Tibial artery (tissue), 4 donors: ENCODE results near the gene PSMC3.

ENCODE experiments used
- DNase-seq, 2 donors: peaks; one replicate each; pipeline ENCODE4 v3.0.0-alpha.2; 2019
- H3K27ac ChIP-seq, 2 donors: fragments of 200-600 bp; sonication (generic) in 1 of 2; 1 replicate in 1 of 2; 2 replicates in 1 of 2; pipeline ENCODE4 v1.5.1; 2018 to 2019; ENCODE audit warnings: mild to moderate bottlenecking in 1 of 2
- H3K27me3 ChIP-seq, 2 donors: fragments of 200-600 bp; sonication (generic) in 1 of 2; one replicate each; pipeline versions ENCODE4 v1.5.1 to v1.6.0; 2016 to 2019
- H3K36me3 ChIP-seq, 3 donors: fragments of 200-600 bp; sonication (generic) in 2 of 3; one replicate each; pipeline ENCODE4 v1.5.1; 2016 to 2019; ENCODE audit warnings: mild to moderate bottlenecking in 2 of 3
- H3K4me1 ChIP-seq, 4 donors: fragments of 200-600 bp; sonication (generic) in 2 of 4; 1 replicate in 3 of 4; 2 replicates in 1 of 4; pipeline ENCODE4 v1.5.1; 2016 to 2019
- H3K4me3 ChIP-seq, 2 donors: fragments of 200-600 bp; sonication (generic) in 1 of 2; 1 replicate in 1 of 2; 2 replicates in 1 of 2; pipeline ENCODE4 v1.5.1; 2018 to 2019; ENCODE audit warnings: mild to moderate bottlenecking in 2 of 2
- H3K9me3 ChIP-seq, 3 donors: fragments of 200-600 bp; sonication (generic) in 1 of 3; one replicate each; pipeline ENCODE4 v1.5.1; 2016 to 2019
- intact Hi-C: fragments of 100-400 bp; cut with DNase I; formaldehyde crosslinking; loops from one replicate; pipeline ENCODE4 v1.15.0; 2023; ENCODE audit warnings: low total_unique reads
- TF ChIP-seq, protein P1 (sequence below), 2 experiments: fragments of 200-600 bp in 1 of 2; fragments of 450-650 bp in 1 of 2; IDR thresholded peaks; one replicate each; pipeline ENCODE4 v1.5.1; 2017 to 2019; ENCODE audit warnings: antibody characterized with exemption in 2 of 2, mild to moderate bottlenecking in 1 of 2, moderate library complexity in 1 of 2

Gene PSMC3

DNA sequence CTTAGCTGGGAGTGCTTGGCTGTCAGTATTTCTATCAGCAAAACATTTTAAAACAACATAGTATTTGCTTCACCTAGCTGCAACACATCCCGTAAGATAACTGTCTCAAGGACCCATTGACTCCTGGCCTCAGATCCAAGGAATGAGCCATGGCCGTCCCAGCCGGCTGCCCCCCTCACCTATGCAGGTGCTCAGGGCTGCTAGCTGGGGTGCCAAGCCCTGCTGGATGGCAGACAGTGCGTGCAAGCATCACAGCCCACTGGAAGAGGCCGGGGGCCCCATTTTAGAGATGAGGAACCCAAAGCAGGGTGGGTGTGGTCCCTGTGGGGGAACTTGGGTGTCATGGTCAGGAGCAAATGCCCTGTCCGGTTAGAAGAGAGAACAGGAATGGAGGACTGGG, 8.5 kb downstream of the PSMC3 start:
- H3K4me1 ChIP-seq = peaks cover 4 to 45% (median 36%) of the 10 kb centered on the region in 4 donors
- intact Hi-C loops = loop anchor here (10.0 kb wide), 2 partner anchors 157 to 243 kb away; partner anchors contain the start of genes ARFGAP2, KBTBD4 and NDUFS3
- H3K36me3 ChIP-seq = peaks cover 53 to 84% (median 79%) of the 10 kb centered on the region in 3 donors

GRCh38 chr11:47415949-47416472, 10.2 kb downstream of the PSMC3 start:
- peak; percentile 86 to 96 for DNase-seq
- TF ChIP-seq, protein P1, sequence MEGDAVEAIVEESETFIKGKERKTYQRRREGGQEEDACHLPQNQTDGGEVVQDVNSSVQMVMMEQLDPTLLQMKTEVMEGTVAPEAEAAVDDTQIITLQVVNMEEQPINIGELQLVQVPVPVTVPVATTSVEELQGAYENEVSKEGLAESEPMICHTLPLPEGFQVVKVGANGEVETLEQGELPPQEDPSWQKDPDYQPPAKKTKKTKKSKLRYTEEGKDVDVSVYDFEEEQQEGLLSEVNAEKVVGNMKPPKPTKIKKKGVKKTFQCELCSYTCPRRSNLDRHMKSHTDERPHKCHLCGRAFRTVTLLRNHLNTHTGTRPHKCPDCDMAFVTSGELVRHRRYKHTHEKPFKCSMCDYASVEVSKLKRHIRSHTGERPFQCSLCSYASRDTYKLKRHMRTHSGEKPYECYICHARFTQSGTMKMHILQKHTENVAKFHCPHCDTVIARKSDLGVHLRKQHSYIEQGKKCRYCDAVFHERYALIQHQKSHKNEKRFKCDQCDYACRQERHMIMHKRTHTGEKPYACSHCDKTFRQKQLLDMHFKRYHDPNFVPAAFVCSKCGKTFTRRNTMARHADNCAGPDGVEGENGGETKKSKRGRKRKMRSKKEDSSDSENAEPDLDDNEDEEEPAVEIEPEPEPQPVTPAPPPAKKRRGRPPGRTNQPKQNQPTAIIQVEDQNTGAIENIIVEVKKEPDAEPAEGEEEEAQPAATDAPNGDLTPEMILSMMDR (IDR thresholded peaks at IDR 0.05) = no peak
- H3K36me3 ChIP-seq = peaks cover 44 to 78% (median 76%) of the 10 kb centered on the region in 3 donors
- H3K27ac ChIP-seq = peak overlapping the region; percentile 83 to 86
- intact Hi-C loops = loop anchor here (10.0 kb wide), 2 partner anchors 159 to 241 kb away; partner anchors contain the start of genes ARFGAP2, KBTBD4 and NDUFS3
- no peak overlapping the region for H3K4me3 ChIP-seq
- peaks cover 4 to 57% (median 41%) of the 10 kb centered on the region in 4 donors for H3K4me1 ChIP-seq
- H3K27me3 ChIP-seq = no peaks in the 10 kb centered on the region
- no peaks in the 10 kb centered on the region for H3K9me3 ChIP-seq

More for the DNA sequence above, 8.5 kb downstream of the PSMC3 start:
- H3K27me3 ChIP-seq = no peaks in the 10 kb centered on the region
- H3K4me3 ChIP-seq = no peak overlapping the region
- TF ChIP-seq, protein P1 (IDR thresholded peaks at IDR 0.05) = no peak
- no peak for DNase-seq
- H3K9me3 ChIP-seq = no peaks in the 10 kb centered on the region
- peak overlapping the region; percentile 23 to 86 for H3K27ac ChIP-seq

- TF ChIP-seq, protein P1 (IDR thresholded peaks at IDR 0.05) = no peak
- DNase-seq = no peak
- H3K27me3 ChIP-seq = no peaks in the 10 kb centered on the region
- H3K4me3 ChIP-seq = no peak overlapping the region
- H3K4me1 ChIP-seq = peaks cover 4 to 65% (median 47%) of the 10 kb centered on the region in 4 donors
- H3K9me3 ChIP-seq = no peaks in the 10 kb centered on the region
- peak overlapping the region; percentile 83 to 86 for H3K27ac ChIP-seq
- intact Hi-C loops = loop anchor here (10.0 kb wide), 2 partner anchors 160 to 240 kb away; partner anchors contain the start of genes ARFGAP2, KBTBD4 and NDUFS3
- H3K36me3 ChIP-seq = peaks cover 38 to 78% (median 76%) of the 10 kb centered on the region in 3 donors
Measured at GRCh38 chr11:47415091-47415854, 11.0 kb downstream of the PSMC3 start.

DNA sequence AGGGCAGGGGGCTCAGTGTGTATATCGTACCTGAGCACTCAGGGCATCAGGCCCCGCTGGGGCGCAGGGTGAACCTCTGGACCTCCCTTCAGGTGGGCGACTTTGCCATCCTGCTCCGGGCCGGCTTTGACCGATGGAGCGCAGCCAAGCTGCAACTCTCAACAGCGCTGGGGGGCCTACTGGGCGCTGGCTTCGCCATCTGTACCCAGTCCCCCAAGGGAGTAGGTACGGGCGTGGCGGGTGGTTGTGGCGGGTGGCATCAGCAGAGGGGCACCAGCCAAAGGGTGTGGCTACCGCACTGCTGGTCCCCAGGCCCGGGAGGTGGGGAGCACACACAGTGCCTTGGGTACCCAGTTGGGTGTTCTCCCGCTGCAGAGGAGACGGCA, 11.6 kb downstream of the PSMC3 start:
- Histone ChIP-seq H3K4me3 (no peak overlapping the region), H3K4me1 (peaks cover 10 to 71% (median 53%) of the 10 kb centered on the region in 4 donors), H3K9me3 (no peaks in the 10 kb centered on the region), H3K27me3 (no peaks in the 10 kb centered on the region), H3K36me3 (peaks cover 32 to 73% (median 73%) of the 10 kb centered on the region in 3 donors), H3K27ac (peak overlapping the region; percentile 83 to 86)
- TF ChIP-seq, protein P1 (IDR thresholded peaks at IDR 0.05) = no peak
- DNase-seq = peak in 1 of 2 donors; percentile 70
- intact Hi-C loops = loop anchor here (10.0 kb wide), 2 partner anchors 160 to 240 kb away; partner anchors contain the start of genes ARFGAP2, KBTBD4 and NDUFS3

DNA sequence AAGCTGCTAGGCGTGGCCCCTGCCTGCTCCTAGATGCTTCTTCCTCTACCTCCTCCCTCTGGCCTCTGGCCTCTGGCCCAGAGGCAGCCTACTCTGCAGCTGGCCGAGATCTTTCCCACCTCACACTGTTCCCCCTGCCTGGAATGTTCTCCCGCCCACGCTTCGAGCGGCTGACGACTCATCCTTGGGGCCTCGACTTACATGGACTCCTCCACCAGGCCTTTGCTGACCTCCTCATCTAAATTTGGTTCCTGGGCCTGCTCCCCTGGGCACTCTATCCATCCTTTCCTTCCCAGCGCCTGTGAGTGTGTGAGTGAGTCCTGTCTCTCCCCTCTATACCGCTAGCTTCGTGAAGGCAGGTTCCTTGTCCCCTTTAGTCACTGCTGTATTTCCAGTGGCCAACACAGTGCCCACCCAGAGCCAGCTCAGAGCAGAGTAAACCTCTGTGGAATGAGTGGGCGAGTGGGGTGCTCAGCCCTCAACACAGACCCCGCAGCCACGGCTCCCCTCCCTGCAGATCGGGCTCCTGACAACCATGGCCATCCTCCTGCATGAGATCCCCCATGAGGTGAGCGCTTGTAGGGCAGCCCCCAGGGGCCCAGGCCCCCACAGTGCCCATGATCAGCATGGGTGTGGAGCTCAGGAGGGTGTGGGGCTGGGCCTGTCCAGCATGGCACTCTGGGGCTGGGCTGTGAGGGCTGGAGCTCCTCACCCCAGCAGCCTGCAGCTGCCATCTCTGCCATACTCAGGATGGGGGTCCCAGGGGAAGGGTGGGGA, 12.1 kb downstream of the PSMC3 start:
- H3K4me3 ChIP-seq = no peak overlapping the region
- no peaks in the 10 kb centered on the region for H3K27me3 ChIP-seq
- no peaks in the 10 kb centered on the region for H3K9me3 ChIP-seq
- H3K36me3 ChIP-seq = peaks cover 28 to 69% (median 68%) of the 10 kb centered on the region in 3 donors
- intact Hi-C loops = loop anchor here (10.0 kb wide), 2 partner anchors 161 to 239 kb away; partner anchors contain the start of genes ARFGAP2, KBTBD4 and NDUFS3
- peaks cover 16 to 77% (median 59%) of the 10 kb centered on the region in 4 donors for H3K4me1 ChIP-seq
- H3K27ac ChIP-seq = peak overlapping the region; percentile 83 to 86
- TF ChIP-seq, protein P1 (IDR thresholded peaks at IDR 0.05) = no peak
- no peak for DNase-seq
